Esophagus squamous epithelium (tissue), 4 donors: Measurements from ENCODE around the gene ITGB2.

Source experiments
- CTCF ChIP-seq, 6 experiments: fragments of 450-650 bp in 4 of 6; fragments of 200-600 bp in 2 of 6; sonication (generic) in 2 of 6; IDR thresholded peaks; one replicate each; pipeline ENCODE4 v1.5.1; 2016 to 2019; ENCODE audit warnings: antibody characterized with exemption in 6 of 6, mild to moderate bottlenecking in 4 of 6, moderate library complexity in 4 of 6
- POLR2A ChIP-seq, 4 donors: fragments of 450-650 bp; IDR thresholded peaks; one replicate each; pipeline ENCODE4 v1.6.1; 2017; ENCODE audit warnings: antibody characterized with exemption in 4 of 4, mild to moderate bottlenecking in 4 of 4, moderate library complexity in 3 of 4

- TF ChIP-seq CTCF (IDR thresholded peaks at IDR 0.05) (no peak), POLR2A (IDR thresholded peaks at IDR 0.05) (no peak)
These were observed 73.2 kb downstream of the ITGB2 start for GRCh38 chr21:44847261-44848056.
